Measurements from ENCODE around the gene NR5A1.

Gene NR5A1

DNA sequence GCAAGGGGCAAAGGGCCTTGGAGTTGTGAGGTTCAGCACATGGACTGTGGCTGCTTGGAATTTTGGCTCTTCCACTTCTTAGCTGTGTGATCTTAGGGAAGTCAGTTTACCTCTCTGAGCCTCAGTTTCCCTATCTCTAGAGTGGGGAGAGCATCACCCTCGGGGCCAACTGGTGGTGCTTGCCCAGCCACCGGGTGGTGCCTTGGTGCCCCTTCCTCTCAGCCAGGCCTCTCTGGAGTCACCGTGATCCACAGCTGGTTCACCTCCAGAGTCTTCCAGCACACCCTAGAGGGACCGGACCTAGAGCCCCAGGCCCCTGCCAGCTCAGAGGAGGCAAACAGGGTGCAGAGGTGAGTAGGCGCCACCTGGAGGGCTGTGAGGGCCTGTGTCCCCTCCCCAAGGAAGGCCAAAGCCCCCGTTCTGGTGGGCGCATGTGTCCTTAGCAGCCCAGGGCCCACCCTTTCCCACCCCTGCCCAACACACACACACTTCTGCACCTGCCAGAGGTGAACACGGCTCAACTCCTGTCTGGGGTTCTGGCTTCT is 49.2 kb downstream of the NR5A1 start:
- H4K8ac ChIP-seq (ENCODE audit: low read depth, low read length), result no peak overlapping the region
- no peak overlapping the region for H2BK15ac ChIP-seq (replicated peaks; ENCODE audit: low read depth)
- no peak overlapping the region for H3K18ac ChIP-seq (ENCODE audit: low read length)
- H3K4me2 ChIP-seq (ENCODE audit: low read length), result no peak overlapping the region
- no peak overlapping the region for H3K4me3 ChIP-seq (ENCODE audit: low read length)
- H3K4me1 ChIP-seq (ENCODE audit: control insufficient read depth, low read depth, low read length), result peaks cover 3% of the 10 kb centered on the region
- no peaks in the 10 kb centered on the region for H3K79me1 ChIP-seq (ENCODE audit: low read length)
- H3K23ac ChIP-seq (ENCODE audit: low read length), result no peak overlapping the region
- no peaks in the 10 kb centered on the region for H3K79me2 ChIP-seq (ENCODE audit: control insufficient read depth, insufficient read depth, low read length)
- H4K5ac ChIP-seq (ENCODE audit: low read length), result no peak overlapping the region
- no peak overlapping the region for H2BK5ac ChIP-seq (ENCODE audit: low read length)
- H3K9ac ChIP-seq (ENCODE audit: low read length), result no peak overlapping the region
- no peak overlapping the region for H3K56ac ChIP-seq (ENCODE audit: low read length)
- no peak overlapping the region for H3K27ac ChIP-seq (ENCODE audit: low read depth, low read length)
- no peaks in the 10 kb centered on the region for H3K36me3 ChIP-seq (ENCODE audit: control insufficient read depth, insufficient read depth, low read length)
- no peak overlapping the region for H2AK5ac ChIP-seq (ENCODE audit: low read length)
- no peaks in the 10 kb centered on the region for H3K27me3 ChIP-seq (ENCODE audit: insufficient read depth, low read length, poor library complexity)
- no peak overlapping the region for H2BK120ac ChIP-seq (ENCODE audit: low read depth, low read length)
- no peak for DNase-seq
- no CpG with 5 or more reads among the region's 8 CpGs for WGBS (ENCODE audit: extremely low coverage, insufficient coverage, low lambda C conversion rate)
- no peak overlapping the region for H3K4ac ChIP-seq (ENCODE audit: low read depth, low read length)

DNA sequence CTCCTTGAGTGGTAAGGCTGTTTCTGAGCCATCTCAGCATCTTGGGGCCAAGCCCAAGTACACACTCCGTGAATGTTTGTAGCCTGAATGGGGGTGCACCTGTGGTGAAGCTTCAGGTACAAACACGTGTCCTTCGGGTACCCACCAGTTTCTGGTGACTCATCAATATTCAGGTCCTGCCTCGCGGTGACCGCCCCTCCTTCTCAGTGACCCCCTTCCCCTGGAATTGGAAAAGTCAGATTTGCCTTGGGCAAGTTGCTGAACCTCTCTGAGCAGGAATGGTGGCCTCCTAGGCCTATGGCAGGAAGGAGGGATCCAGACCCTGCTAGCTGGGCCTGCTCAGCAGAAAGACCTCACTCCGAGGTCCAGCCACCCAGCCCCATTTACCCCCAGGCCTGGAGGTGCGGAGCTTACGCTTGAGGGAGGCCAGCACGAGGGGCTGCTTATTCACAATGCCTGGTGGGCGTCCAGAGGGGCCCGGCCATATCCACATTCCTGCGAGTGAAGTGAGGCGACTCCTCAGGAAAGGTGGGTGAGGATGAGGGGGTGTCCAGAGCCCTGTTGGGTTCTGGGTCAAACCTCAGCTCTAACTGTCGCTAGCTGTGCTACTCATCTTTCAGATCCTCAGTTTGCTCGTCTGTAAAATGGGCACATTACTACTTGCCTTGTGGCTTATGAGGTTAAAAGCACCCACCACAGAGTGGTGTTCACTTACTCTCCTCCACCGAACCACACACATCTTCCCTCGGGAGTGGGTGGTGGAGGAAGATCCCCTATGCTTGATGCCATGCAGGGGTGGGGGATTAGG is 49.9 kb downstream of the NR5A1 start:
- DNase-seq, result no peak
- no peak overlapping the region for H3K9ac ChIP-seq (ENCODE audit: low read length)
- no peak overlapping the region for H3K23ac ChIP-seq (ENCODE audit: low read length)
- H4K5ac ChIP-seq (ENCODE audit: low read length), result no peak overlapping the region
- H3K27ac ChIP-seq (ENCODE audit: low read depth, low read length), result no peak overlapping the region
- H2BK120ac ChIP-seq (ENCODE audit: low read depth, low read length), result no peak overlapping the region
- H3K4me2 ChIP-seq (ENCODE audit: low read length), result no peak overlapping the region
- H3K56ac ChIP-seq (ENCODE audit: low read length), result no peak overlapping the region
- H2AK5ac ChIP-seq (ENCODE audit: low read length), result no peak overlapping the region
- H3K4ac ChIP-seq (ENCODE audit: low read depth, low read length), result no peak overlapping the region
- no peaks in the 10 kb centered on the region for H3K79me2 ChIP-seq (ENCODE audit: control insufficient read depth, insufficient read depth, low read length)
- H4K8ac ChIP-seq (ENCODE audit: low read depth, low read length), result no peak overlapping the region
- no peak overlapping the region for H2BK15ac ChIP-seq (replicated peaks; ENCODE audit: low read depth)
- WGBS (ENCODE audit: extremely low coverage, insufficient coverage, low lambda C conversion rate), result no CpG with 5 or more reads among the region's 18 CpGs
- no peaks in the 10 kb centered on the region for H3K79me1 ChIP-seq (ENCODE audit: low read length)
- H3K27me3 ChIP-seq (ENCODE audit: insufficient read depth, low read length, poor library complexity), result no peaks in the 10 kb centered on the region
- H3K36me3 ChIP-seq (ENCODE audit: control insufficient read depth, insufficient read depth, low read length), result no peaks in the 10 kb centered on the region
- no peak overlapping the region for H3K4me3 ChIP-seq (ENCODE audit: low read length)
- no peak overlapping the region for H2BK5ac ChIP-seq (ENCODE audit: low read length)
- no peak overlapping the region for H3K18ac ChIP-seq (ENCODE audit: low read length)
- H3K4me1 ChIP-seq (ENCODE audit: control insufficient read depth, low read depth, low read length), result peaks cover 3% of the 10 kb centered on the region

DNA sequence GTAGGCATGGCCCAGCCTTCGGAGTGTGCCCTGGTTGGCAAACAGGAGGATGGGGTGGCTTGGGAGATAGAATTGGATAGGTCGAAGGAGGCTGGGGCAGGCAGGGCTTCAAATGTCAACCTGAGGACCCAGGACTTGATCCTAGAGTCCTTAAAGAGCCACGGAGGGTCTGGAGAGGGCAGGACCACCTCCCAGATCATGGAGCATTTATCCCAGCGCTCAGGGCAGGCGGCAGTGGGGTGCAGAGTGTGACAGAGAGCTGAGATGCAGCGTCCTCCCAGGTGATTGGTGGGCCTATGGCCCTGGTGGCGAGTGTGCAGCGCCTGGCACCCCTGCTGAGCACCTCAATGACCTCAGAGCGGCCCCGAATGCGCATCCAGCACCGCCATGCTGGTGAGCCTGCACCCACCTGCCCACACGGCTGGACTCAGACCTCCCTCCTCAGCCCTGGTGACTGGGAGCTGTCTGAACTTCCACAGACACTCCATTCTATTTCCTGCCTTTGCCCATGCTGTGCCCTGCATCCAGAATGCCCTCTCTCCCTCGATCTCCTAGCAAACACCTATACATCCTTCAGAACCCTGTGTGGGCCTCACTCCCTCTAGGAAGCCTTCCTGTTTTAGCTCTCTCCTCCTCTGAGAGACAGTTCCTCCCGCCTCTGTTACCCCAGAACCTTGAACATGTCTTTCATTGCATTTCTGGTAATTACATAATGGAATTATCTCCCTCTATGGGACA is 50.7 kb downstream of the NR5A1 start:
- Histone ChIP-seq H4K5ac (ENCODE audit: low read length) (no peak overlapping the region), H3K27ac (ENCODE audit: low read depth, low read length) (no peak overlapping the region), H3K27me3 (ENCODE audit: insufficient read depth, low read length, poor library complexity) (no peaks in the 10 kb centered on the region), H4K8ac (ENCODE audit: low read depth, low read length) (no peak overlapping the region), H2BK5ac (ENCODE audit: low read length) (no peak overlapping the region), H3K56ac (ENCODE audit: low read length) (no peak overlapping the region), H2BK120ac (ENCODE audit: low read depth, low read length) (no peak overlapping the region), H3K4me1 (ENCODE audit: control insufficient read depth, low read depth, low read length) (peaks cover 3% of the 10 kb centered on the region), H3K23ac (ENCODE audit: low read length) (no peak overlapping the region), H2AK5ac (ENCODE audit: low read length) (no peak overlapping the region), H3K79me2 (ENCODE audit: control insufficient read depth, insufficient read depth, low read length) (no peaks in the 10 kb centered on the region), H3K9ac (ENCODE audit: low read length) (no peak overlapping the region), H3K18ac (ENCODE audit: low read length) (no peak overlapping the region), H3K36me3 (ENCODE audit: control insufficient read depth, insufficient read depth, low read length) (no peaks in the 10 kb centered on the region), H3K4me2 (ENCODE audit: low read length) (no peak overlapping the region), H3K4ac (ENCODE audit: low read depth, low read length) (no peak overlapping the region), H2BK15ac (replicated peaks; ENCODE audit: low read depth) (no peak overlapping the region), H3K4me3 (ENCODE audit: low read length) (no peak overlapping the region), H3K79me1 (ENCODE audit: low read length) (no peaks in the 10 kb centered on the region)
- no CpG with 5 or more reads among the region's 15 CpGs for WGBS (ENCODE audit: extremely low coverage, insufficient coverage, low lambda C conversion rate)
- DNase-seq, result no peak

DNA sequence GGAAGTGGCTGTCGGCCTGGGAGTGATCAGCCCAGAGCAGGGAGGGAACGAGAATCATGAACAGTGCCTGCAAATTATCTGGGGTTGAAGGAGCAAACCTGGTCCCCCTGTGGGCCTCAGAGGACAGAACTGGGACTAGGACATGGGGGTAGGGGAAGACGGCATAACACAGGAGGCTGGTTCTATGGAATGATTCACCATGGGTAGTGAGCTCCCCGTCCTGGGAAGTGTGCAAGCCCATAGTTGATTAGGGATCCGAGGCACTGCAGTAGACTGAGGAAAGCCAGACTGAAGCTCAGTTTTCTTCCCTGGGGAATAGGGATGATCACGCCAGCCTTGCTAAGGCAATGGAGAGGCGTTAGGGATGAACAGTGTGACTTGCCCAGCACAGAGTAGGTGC is 51.4 kb downstream of the NR5A1 start:
- Histone ChIP-seq H3K27me3 (ENCODE audit: insufficient read depth, low read length, poor library complexity) (no peaks in the 10 kb centered on the region), H3K79me2 (ENCODE audit: control insufficient read depth, insufficient read depth, low read length) (no peaks in the 10 kb centered on the region)

DNA sequence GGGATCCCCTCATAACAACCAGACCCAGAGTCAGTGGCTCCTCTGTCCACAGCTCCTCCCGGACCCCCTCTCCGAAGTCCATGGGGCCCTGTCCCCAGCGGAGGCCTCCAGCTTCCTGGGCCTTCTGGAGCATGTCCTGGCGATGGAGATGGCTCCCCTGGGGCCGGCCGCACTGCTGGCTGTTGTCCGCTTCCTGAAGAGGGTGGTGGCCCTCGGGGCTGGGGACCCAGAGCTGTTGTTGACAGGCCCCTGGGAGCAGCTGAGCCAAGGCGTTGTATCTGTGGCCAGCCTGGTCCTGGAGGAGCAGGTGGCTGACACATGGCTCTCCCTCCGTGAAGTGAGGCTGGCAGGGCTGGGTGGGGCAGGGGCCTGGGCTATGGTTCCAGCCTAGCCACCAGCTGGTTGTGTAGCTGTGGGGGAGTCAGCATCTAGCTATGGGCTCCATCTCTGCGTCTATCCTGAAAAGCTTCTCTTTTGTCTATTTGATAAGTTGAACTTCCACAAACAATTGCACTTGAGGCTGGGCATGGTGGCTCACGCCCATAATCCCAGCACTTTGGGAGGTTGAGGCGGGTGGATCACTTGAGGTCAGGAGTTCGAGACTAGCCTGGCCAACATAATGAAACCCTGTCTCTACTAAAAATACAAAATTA is 52.3 kb downstream of the NR5A1 start:
- no peak for DNase-seq
- Histone ChIP-seq H2BK15ac (replicated peaks; ENCODE audit: low read depth) (no peak overlapping the region), H4K8ac (ENCODE audit: low read depth, low read length) (no peak overlapping the region), H3K27me3 (ENCODE audit: insufficient read depth, low read length, poor library complexity) (no peaks in the 10 kb centered on the region), H4K5ac (ENCODE audit: low read length) (no peak overlapping the region), H3K79me1 (ENCODE audit: low read length) (no peaks in the 10 kb centered on the region), H3K9ac (ENCODE audit: low read length) (no peak overlapping the region), H3K79me2 (ENCODE audit: control insufficient read depth, insufficient read depth, low read length) (no peaks in the 10 kb centered on the region), H3K56ac (ENCODE audit: low read length) (no peak overlapping the region), H3K27ac (ENCODE audit: low read depth, low read length) (no peak overlapping the region), H2AK5ac (ENCODE audit: low read length) (no peak overlapping the region), H3K4me1 (ENCODE audit: control insufficient read depth, low read depth, low read length) (peaks cover 7% of the 10 kb centered on the region), H3K18ac (ENCODE audit: low read length) (no peak overlapping the region), H3K36me3 (ENCODE audit: control insufficient read depth, insufficient read depth, low read length) (no peaks in the 10 kb centered on the region), H2BK5ac (ENCODE audit: low read length) (no peak overlapping the region), H3K4me2 (ENCODE audit: low read length) (no peak overlapping the region), H3K4ac (ENCODE audit: low read depth, low read length) (no peak overlapping the region), H3K23ac (ENCODE audit: low read length) (no peak overlapping the region), H2BK120ac (ENCODE audit: low read depth, low read length) (no peak overlapping the region), H3K4me3 (ENCODE audit: low read length) (no peak overlapping the region)
- no CpG with 5 or more reads among the region's 14 CpGs for WGBS (ENCODE audit: extremely low coverage, insufficient coverage, low lambda C conversion rate)

More for the DNA sequence above, 51.4 kb downstream of the NR5A1 start:
- Histone ChIP-seq H3K4me2 (ENCODE audit: low read length) (no peak overlapping the region), H3K18ac (ENCODE audit: low read length) (no peak overlapping the region), H3K23ac (ENCODE audit: low read length) (no peak overlapping the region), H3K36me3 (ENCODE audit: control insufficient read depth, insufficient read depth, low read length) (no peaks in the 10 kb centered on the region), H3K27ac (ENCODE audit: low read depth, low read length) (no peak overlapping the region), H2AK5ac (ENCODE audit: low read length) (no peak overlapping the region), H2BK15ac (replicated peaks; ENCODE audit: low read depth) (no peak overlapping the region), H3K4me1 (ENCODE audit: control insufficient read depth, low read depth, low read length) (peaks cover 5% of the 10 kb centered on the region), H2BK5ac (ENCODE audit: low read length) (no peak overlapping the region), H2BK120ac (ENCODE audit: low read depth, low read length) (no peak overlapping the region), H3K79me1 (ENCODE audit: low read length) (no peaks in the 10 kb centered on the region), H3K4ac (ENCODE audit: low read depth, low read length) (no peak overlapping the region), H3K56ac (ENCODE audit: low read length) (no peak overlapping the region), H3K4me3 (ENCODE audit: low read length) (no peak overlapping the region), H4K8ac (ENCODE audit: low read depth, low read length) (no peak overlapping the region), H3K9ac (ENCODE audit: low read length) (no peak overlapping the region), H4K5ac (ENCODE audit: low read length) (no peak overlapping the region)
- no peak for DNase-seq
- WGBS (ENCODE audit: extremely low coverage, insufficient coverage, low lambda C conversion rate), result no CpG with 5 or more reads among the region's 7 CpGs

Measured in mesendoderm (in vitro differentiated cells).